Panc1 (cell line): ENCODE data around the gene ATXN7. TPM values are rescaled to one million over a fixed set of nuclear protein-coding genes. Genes with fewer than 3 reads are reported as not detected.

Experiments
- ATAC-seq: fragments of 200-7000 bp; cut with Tn5 transposase; 2 replicates; pipeline ENCODE4 v1.9.1; 2020; ENCODE audit warnings: mild to moderate bottlenecking, moderate library complexity
- BruUV-seq: library from RNA; stranded (reverse); fragments of 400-500 nt; replicated peaks from 2 replicates; lab custom pipeline; 2021; lab: Mats Ljungman, UMichigan
- CTCF ChIA-PET: fragments of 300-600 bp; sonication (Branson Sonifier 250); formaldehyde crosslinking; loops from one replicate; lab custom pipeline; 2022; ENCODE audit warnings: antibody characterized with exemption; lab: Charles Lee
- POLR2A ChIA-PET: fragments of 300-600 bp; sonication (Branson Sonifier 250); formaldehyde crosslinking; loops from one replicate; lab custom pipeline; 2022; ENCODE audit warnings: antibody characterized with exemption; lab: Charles Lee
- DNase-seq: peaks from one replicate; pipeline ENCODE4 v3.0.0-alpha.2; 2010; ENCODE audit warnings: low read depth, low spot score
- H3K27ac ChIP-seq: 2 replicates; pipeline ENCODE4 v1.5.1; 2011; ENCODE audit warnings: mild to moderate bottlenecking, low read length, inconsistent platforms
- H3K27me3 ChIP-seq: fragments of 200-500 bp; sonication (Bioruptor generic); 2 replicates; pipeline ENCODE4 v1.6.0; 2014; ENCODE audit warnings: low read length, inconsistent platforms; ENCODE audit not compliant: control insufficient read depth, insufficient read depth
- H3K36me3 ChIP-seq: fragments of 200-500 bp; sonication (Bioruptor generic); 2 replicates; pipeline ENCODE4 v1.5.1; 2014; ENCODE audit warnings: inconsistent platforms, mild to moderate bottlenecking, low read length, moderate library complexity; ENCODE audit not compliant: control insufficient read depth, insufficient read depth
- H3K4me1 ChIP-seq: 2 replicates; pipeline ENCODE4 v1.5.1; 2011; ENCODE audit warnings: inconsistent platforms, mild to moderate bottlenecking, low read length, moderate library complexity; ENCODE audit not compliant: control insufficient read depth, insufficient read depth
- H3K4me3 ChIP-seq, 2 experiments: 2 replicates each; pipeline ENCODE4 v1.5.1; 2011 to 2012; ENCODE audit warnings: low read depth in 2 of 2, low read length in 2 of 2, mild to moderate bottlenecking in 2 of 2, inconsistent platforms in 1 of 2, moderate library complexity in 1 of 2
- H3K9me3 ChIP-seq: fragments of 200-500 bp; sonication (Bioruptor generic); 2 replicates; pipeline ENCODE4 v1.5.1; 2014; ENCODE audit warnings: low read depth, mild to moderate bottlenecking, inconsistent platforms, low read length, moderate library complexity; ENCODE audit not compliant: control insufficient read depth, insufficient read depth
- POLR2AphosphoS5 ChIP-seq: IDR thresholded peaks from 2 replicates; pipeline ENCODE4 v1.6.1; 2012; ENCODE audit warnings: mild to moderate bottlenecking, low read depth, low read length, moderate library complexity
- SIN3A ChIP-seq: IDR thresholded peaks from 2 replicates; pipeline ENCODE4 v1.6.1; 2012; ENCODE audit warnings: low read depth, mild to moderate bottlenecking, low read length, moderate library complexity, borderline replicate concordance; ENCODE audit not compliant: insufficient read depth
- TCF7L2 ChIP-seq: IDR thresholded peaks from 2 replicates; pipeline ENCODE4 v1.6.1; 2011; ENCODE audit warnings: mild to moderate bottlenecking, low read depth, low read length, inconsistent platforms
- in situ Hi-C: cut with HindIII; loops from 2 replicates; pipeline ENCODE4 v1.10.0; 2016; ENCODE audit warnings: low sequenced_read_pairs, low pct_unique_long_range_greater_than_20kb
- intact Hi-C: fragments of 100-400 bp; cut with micrococcal nuclease; formaldehyde crosslinking; loops from one replicate; pipeline ENCODE4 v1.10.0; 2022; ENCODE audit not compliant: unreplicated experiment
- total RNA-seq: library from RNA; stranded (reverse); gene quantifications from one replicate; pipeline ENCODE4 v1.2.1, GENCODE V29; 2021; ENCODE audit not compliant: unreplicated experiment
- TF ChIP-seq, protein P1 (sequence below), 2 experiments: IDR thresholded peaks; 2 replicates each; pipeline ENCODE4 v1.6.1; 2011 to 2012; ENCODE audit warnings: low read depth in 2 of 2, control low read depth in 1 of 2, low read length in 1 of 2, mild to moderate bottlenecking in 1 of 2, moderate library complexity in 1 of 2; ENCODE audit not compliant: insufficient read depth in 1 of 2
- TF ChIP-seq, protein P2 (sequence below): fragments of 450-650 bp; IDR thresholded peaks from 2 replicates; pipeline ENCODE4 v1.5.1; 2017; ENCODE audit warnings: mild to moderate bottlenecking

The ATXN7 gene
- total RNA-seq, 1 experiment from 2014 or later, result 17.3 TPM

DNA sequence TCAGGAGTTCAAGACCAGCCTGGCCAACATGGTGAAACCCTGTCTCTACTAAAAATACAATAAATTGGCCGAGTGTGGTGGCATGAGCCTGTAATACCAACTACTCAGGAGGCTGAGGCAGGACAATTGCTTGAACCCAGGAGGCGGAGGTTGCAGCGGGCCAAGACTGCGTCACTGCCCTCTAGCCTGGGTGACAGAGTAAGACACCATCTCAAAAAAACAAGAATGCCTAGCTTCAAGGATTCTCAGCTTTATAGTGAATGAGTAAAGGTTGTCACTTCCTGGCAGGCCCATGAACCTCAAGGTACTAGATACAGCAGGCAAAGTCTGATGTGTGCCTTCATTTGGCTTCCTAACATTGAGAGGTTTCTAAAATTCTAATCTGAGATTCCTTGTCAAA is 14.5 kb upstream of the ATXN7 start:
- no peaks in the 10 kb centered on the region for H3K36me3 ChIP-seq
- no peak for ATAC-seq
- no peak for DNase-seq
- ChIA-PET CTCF (no interaction called here), POLR2A (no interaction called here)
- intact Hi-C loops (no loop called here), in situ Hi-C loops (no loop called here)
- BruUV-seq, result no TSS peak
- H3K4me1 ChIP-seq, result no peaks in the 10 kb centered on the region
- no peak overlapping the region for H3K4me3 ChIP-seq
- H3K27ac ChIP-seq, result no peak overlapping the region
- TF ChIP-seq POLR2AphosphoS5 (no peak), SIN3A (no peak), TCF7L2 (no peak)
- TF ChIP-seq, protein P1, sequence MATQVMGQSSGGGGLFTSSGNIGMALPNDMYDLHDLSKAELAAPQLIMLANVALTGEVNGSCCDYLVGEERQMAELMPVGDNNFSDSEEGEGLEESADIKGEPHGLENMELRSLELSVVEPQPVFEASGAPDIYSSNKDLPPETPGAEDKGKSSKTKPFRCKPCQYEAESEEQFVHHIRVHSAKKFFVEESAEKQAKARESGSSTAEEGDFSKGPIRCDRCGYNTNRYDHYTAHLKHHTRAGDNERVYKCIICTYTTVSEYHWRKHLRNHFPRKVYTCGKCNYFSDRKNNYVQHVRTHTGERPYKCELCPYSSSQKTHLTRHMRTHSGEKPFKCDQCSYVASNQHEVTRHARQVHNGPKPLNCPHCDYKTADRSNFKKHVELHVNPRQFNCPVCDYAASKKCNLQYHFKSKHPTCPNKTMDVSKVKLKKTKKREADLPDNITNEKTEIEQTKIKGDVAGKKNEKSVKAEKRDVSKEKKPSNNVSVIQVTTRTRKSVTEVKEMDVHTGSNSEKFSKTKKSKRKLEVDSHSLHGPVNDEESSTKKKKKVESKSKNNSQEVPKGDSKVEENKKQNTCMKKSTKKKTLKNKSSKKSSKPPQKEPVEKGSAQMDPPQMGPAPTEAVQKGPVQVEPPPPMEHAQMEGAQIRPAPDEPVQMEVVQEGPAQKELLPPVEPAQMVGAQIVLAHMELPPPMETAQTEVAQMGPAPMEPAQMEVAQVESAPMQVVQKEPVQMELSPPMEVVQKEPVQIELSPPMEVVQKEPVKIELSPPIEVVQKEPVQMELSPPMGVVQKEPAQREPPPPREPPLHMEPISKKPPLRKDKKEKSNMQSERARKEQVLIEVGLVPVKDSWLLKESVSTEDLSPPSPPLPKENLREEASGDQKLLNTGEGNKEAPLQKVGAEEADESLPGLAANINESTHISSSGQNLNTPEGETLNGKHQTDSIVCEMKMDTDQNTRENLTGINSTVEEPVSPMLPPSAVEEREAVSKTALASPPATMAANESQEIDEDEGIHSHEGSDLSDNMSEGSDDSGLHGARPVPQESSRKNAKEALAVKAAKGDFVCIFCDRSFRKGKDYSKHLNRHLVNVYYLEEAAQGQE (IDR thresholded peaks at IDR 0.05; ENCODE audit: insufficient read depth in 1 of 2, low read depth in 2 of 2, low read length in 1 of 2), result no peak
- TF ChIP-seq, protein P2, sequence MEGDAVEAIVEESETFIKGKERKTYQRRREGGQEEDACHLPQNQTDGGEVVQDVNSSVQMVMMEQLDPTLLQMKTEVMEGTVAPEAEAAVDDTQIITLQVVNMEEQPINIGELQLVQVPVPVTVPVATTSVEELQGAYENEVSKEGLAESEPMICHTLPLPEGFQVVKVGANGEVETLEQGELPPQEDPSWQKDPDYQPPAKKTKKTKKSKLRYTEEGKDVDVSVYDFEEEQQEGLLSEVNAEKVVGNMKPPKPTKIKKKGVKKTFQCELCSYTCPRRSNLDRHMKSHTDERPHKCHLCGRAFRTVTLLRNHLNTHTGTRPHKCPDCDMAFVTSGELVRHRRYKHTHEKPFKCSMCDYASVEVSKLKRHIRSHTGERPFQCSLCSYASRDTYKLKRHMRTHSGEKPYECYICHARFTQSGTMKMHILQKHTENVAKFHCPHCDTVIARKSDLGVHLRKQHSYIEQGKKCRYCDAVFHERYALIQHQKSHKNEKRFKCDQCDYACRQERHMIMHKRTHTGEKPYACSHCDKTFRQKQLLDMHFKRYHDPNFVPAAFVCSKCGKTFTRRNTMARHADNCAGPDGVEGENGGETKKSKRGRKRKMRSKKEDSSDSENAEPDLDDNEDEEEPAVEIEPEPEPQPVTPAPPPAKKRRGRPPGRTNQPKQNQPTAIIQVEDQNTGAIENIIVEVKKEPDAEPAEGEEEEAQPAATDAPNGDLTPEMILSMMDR, result no peak
- no peaks in the 10 kb centered on the region for H3K9me3 ChIP-seq
- H3K27me3 ChIP-seq, result no peaks in the 10 kb centered on the region

DNA sequence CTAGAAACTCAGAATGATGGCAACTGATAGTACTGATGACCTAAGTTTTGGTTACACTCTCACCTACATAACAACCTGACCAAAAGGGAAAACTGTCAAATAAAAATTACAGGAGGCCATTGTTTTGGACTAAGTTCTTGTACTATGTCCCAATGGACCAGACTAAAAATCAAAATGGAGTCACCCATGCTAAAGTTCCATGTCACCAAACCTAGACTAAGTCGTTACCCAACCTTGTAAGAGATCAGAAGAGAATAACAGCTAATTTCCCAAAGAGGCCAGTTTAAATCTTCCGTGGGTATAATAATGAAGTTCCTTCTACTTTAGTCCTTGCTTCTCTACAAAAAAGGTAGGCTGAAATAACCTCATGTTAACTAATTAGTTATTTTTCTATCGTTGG is 12.4 kb upstream of the ATXN7 start:
- Histone ChIP-seq H3K27me3 (no peaks in the 10 kb centered on the region), H3K36me3 (no peaks in the 10 kb centered on the region), H3K27ac (no peak overlapping the region), H3K9me3 (no peaks in the 10 kb centered on the region), H3K4me1 (no peaks in the 10 kb centered on the region), H3K4me3 (no peak overlapping the region)
- intact Hi-C loops (no loop called here), in situ Hi-C loops (no loop called here)
- CTCF ChIA-PET, result no interaction called here
- no peak for DNase-seq
- no peak for ATAC-seq
- POLR2A ChIA-PET, result no interaction called here
- TF ChIP-seq, protein P2, result no peak
- TF ChIP-seq SIN3A (no peak), TCF7L2 (no peak), POLR2AphosphoS5 (no peak)
- TF ChIP-seq, protein P1 (IDR thresholded peaks at IDR 0.05; ENCODE audit: insufficient read depth in 1 of 2, low read depth in 2 of 2, low read length in 1 of 2), result no peak
- BruUV-seq, result no TSS peak
